ENCODE measurements around the gene OAT. TPM values are rescaled to one million over a fixed set of nuclear protein-coding genes. Genes with fewer than 3 reads are reported as not detected.

OAT gene
- total and polyA plus RNA-seq, 2 of the 4 experiments (the other 2 are of a cell fraction), result 110 to 152 TPM

GRCh38 chr10:124388823-124389612 lies 29.7 kb downstream of the OAT start:
- DNase-seq (peak; percentile 71), ATAC-seq (ENCODE audit: low read depth) (peak; percentile 99)
- Histone ChIP-seq H3K27ac (ENCODE audit: insufficient read depth, low read length) (no peak overlapping the region), H3K79me1 (ENCODE audit: low read depth in 1 of 2, low read length in 2 of 2) (no peaks in the 10 kb centered on the region), H2BK5ac (ENCODE audit: low read depth, low read length, poor library complexity, severe bottlenecking) (no peak overlapping the region), H3K4me1 (ENCODE audit: control insufficient read depth, insufficient read depth, low read length) (no peaks in the 10 kb centered on the region), H3K14ac (replicated peaks; ENCODE audit: low read depth, low read length) (no peak overlapping the region), H3K9me3 (ENCODE audit: control insufficient read depth, insufficient read depth, low read length) (no peaks in the 10 kb centered on the region), H4K5ac (ENCODE audit: low read depth, low read length) (peak overlapping the region; percentile 74), H3K56ac (ENCODE audit: extremely low read depth, insufficient read depth, low read length) (no peak overlapping the region), H2AK9ac (replicated peaks; ENCODE audit: low read depth, low read length, poor library complexity) (peak overlapping the region; percentile 85), H2AK5ac (ENCODE audit: low read depth, low read length) (no peak overlapping the region), H3K27me3 (ENCODE audit: control insufficient read depth, insufficient read depth, low read length) (no peaks in the 10 kb centered on the region; the same call in 1 of the 2 replicates), H2BK120ac (ENCODE audit: low read depth, low read length) (peak overlapping the region; percentile 33; the same call in 1 of the 2 replicates), H2AFZ (replicated peaks; ENCODE audit: low read length, poor library complexity) (peak overlapping the region; percentile 98), H3K18ac (ENCODE audit: low read depth, low read length) (no peak overlapping the region; the same call in 1 of the 2 replicates), H2BK20ac (ENCODE audit: low read depth, low read length) (no peak overlapping the region), H4K91ac (ENCODE audit: insufficient read depth, low read depth, low read length) (no peak overlapping the region; the same call in 1 of the 2 replicates), H3K4ac (ENCODE audit: low read depth, low read length) (peak overlapping the region; percentile 43; the same call in 1 of the 2 replicates), H3K36me3 (ENCODE audit: control insufficient read depth, insufficient read depth, low read length) (no peaks in the 10 kb centered on the region), H3K4me3 (ENCODE audit: insufficient read depth, low read depth, low read length) (peak overlapping the region; percentile 26; the same call in 1 of the 2 replicates), H3K9ac (ENCODE audit: low read depth, low read length) (peak overlapping the region; percentile 49; the same call in 1 of the 2 replicates), H4K20me1 (ENCODE audit: insufficient read depth, low read length) (no peaks in the 10 kb centered on the region), H3K23ac (ENCODE audit: low read depth, low read length) (no peak overlapping the region), H3K4me2 (ENCODE audit: low read depth, low read length) (peak overlapping the region; percentile 79), H4K8ac (ENCODE audit: low read depth in 2 of 2, low read length in 2 of 2) (peak overlapping the region; percentile 75 to 89; a peak in 3 of 4 replicates), H2BK15ac (ENCODE audit: low read depth, low read length) (no peak overlapping the region), H3K9me1 (ENCODE audit: insufficient read depth, low read length) (no peaks in the 10 kb centered on the region)
- no TSS peak for BruUV-seq (replicated peaks)
- ChIA-PET POLR2A (ENCODE audit: unreplicated experiment) (interaction anchor here (0.5 kb wide), 1 partner anchor 22 kb away, joined by 3 read pairs; no protein-coding TSS in a partner anchor), CTCF (interaction anchor here (0.6 to 1.7 kb wide), 13 partner anchors 15 to 1506 kb away, joined by 3 to 18 read pairs (median 3); no protein-coding TSS in a partner anchor)
- dilution Hi-C loops (cut with HindIII; ENCODE audit: low sequenced_read_pairs, unreplicated experiment) (loop anchor here (25.0 kb wide), 1 partner anchor 402 kb away; no protein-coding TSS in a partner anchor), intact Hi-C loops (cut with micrococcal nuclease) (loop anchor here (1.0 to 5.0 kb wide), 4 partner anchors 395 to 1347 kb away; no protein-coding TSS in a partner anchor), in situ Hi-C loops (cut with MboI; ENCODE audit: low sequenced_read_pairs) (loop anchor here (5.0 to 25.0 kb wide), 3 partner anchors 397 to 1252 kb away; partner anchors contain the start of genes HMX2 and HMX3)
- 13% methylated on average over 10 of the region's 74 CpGs; no CpG with 5 or more reads in 1 of the 2 experiments for WGBS, 2 experiments (ENCODE audit: extremely low coverage in 2 of 2, insufficient read length in 1 of 2)
- peak; percentile 79; the same call in 1 of the 2 replicates for TF ChIP-seq MAZ (IDR thresholded peaks at IDR 0.05; ENCODE audit: borderline replicate concordance, low read depth, low read length)
- TF ChIP-seq CTCF (conservative IDR thresholded peaks at IDR 0.05; ENCODE audit: low read depth, low read length), result peak; percentile 97
- TF ChIP-seq SMC3 (IDR thresholded peaks at IDR 0.05; ENCODE audit: low read depth, low read length), result peak; percentile 89
- TF ChIP-seq BHLHE40 (IDR thresholded peaks at IDR 0.05; ENCODE audit: low read depth, low read length), result no peak
- peak; percentile 92 for TF ChIP-seq RAD21 (IDR thresholded peaks at IDR 0.05; ENCODE audit: low read length)
